Measurements from ENCODE around the gene MTHFD2.

DNA sequence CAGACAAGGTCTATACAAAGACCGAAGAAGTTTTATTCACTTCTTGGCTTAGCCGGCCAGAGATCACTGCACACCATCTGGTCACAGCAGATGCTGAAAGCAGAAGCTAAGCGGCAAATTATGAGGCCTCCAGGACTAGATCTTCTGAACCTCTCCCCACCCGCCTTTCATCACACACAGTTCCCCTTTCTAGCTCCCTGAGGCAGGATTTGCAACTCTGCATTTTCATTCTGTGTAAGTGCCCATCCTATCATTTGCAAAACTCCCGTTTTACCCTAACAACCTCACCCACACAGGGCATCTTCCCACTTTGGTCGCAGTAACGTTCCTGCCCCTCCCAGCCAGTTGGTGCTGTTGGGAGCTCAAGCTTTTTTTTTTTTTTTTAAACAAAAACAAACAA lies 16.7 kb upstream of the MTHFD2 start:
- TF ChIP-seq, protein P1, sequence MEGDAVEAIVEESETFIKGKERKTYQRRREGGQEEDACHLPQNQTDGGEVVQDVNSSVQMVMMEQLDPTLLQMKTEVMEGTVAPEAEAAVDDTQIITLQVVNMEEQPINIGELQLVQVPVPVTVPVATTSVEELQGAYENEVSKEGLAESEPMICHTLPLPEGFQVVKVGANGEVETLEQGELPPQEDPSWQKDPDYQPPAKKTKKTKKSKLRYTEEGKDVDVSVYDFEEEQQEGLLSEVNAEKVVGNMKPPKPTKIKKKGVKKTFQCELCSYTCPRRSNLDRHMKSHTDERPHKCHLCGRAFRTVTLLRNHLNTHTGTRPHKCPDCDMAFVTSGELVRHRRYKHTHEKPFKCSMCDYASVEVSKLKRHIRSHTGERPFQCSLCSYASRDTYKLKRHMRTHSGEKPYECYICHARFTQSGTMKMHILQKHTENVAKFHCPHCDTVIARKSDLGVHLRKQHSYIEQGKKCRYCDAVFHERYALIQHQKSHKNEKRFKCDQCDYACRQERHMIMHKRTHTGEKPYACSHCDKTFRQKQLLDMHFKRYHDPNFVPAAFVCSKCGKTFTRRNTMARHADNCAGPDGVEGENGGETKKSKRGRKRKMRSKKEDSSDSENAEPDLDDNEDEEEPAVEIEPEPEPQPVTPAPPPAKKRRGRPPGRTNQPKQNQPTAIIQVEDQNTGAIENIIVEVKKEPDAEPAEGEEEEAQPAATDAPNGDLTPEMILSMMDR (IDR thresholded peaks at IDR 0.05), result no peak
- peak in 1 of 2 donors; percentile 63 for TF ChIP-seq EP300 (IDR thresholded peaks at IDR 0.05)

Data from tibial nerve (tissue), 4 donors.